ENCODE measurements around the gene BID. TPM values are rescaled to one million over a fixed set of nuclear protein-coding genes. Genes with fewer than 3 reads are reported as not detected.

The BID gene
- total RNA-seq, 1 donor from 2014 or later, result 33.6 TPM

DNA sequence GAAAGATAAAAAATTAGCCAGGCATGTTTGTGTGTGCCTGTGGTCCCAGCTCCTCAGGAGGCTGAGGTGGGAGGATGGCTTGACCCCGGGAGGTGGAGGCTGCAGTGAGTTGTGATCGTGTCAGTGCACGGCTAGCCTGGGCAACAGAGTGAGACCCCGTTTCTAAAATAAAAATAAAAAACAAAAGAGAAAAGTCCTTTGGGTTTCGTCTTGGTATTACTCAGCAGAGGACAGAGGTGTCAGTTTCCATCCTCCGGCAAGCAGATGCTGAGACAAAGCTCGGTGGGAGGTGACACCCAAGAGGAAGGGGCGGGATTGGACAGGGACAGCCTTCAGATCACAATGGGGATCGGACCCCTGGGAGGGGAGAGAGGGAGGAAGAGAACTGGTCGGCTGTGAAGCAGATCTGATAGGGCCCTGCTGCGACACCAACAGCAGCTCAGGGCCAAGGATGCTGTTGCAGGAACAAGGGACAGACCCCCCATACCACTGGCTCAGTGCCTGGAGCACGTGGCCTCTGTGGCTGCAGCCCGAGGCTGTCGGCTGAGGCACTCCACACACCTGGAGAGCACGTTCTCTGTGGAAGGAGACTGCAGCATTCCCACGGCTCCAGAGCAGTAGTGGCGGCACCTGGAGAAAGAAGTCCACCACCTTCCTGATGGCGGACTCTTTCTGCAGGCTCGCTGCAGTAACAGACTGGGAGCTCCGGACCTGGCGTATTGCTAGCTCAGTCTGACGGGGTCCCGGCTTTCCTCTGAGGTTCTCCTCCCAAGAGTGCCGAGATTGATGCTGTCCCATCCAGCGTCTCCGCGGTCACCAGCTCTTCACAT, 5.2 kb upstream of the BID start:
- no peak for TF ChIP-seq CTCF (conservative IDR thresholded peaks at IDR 0.05; ENCODE audit: low read depth, low read length)

DNA sequence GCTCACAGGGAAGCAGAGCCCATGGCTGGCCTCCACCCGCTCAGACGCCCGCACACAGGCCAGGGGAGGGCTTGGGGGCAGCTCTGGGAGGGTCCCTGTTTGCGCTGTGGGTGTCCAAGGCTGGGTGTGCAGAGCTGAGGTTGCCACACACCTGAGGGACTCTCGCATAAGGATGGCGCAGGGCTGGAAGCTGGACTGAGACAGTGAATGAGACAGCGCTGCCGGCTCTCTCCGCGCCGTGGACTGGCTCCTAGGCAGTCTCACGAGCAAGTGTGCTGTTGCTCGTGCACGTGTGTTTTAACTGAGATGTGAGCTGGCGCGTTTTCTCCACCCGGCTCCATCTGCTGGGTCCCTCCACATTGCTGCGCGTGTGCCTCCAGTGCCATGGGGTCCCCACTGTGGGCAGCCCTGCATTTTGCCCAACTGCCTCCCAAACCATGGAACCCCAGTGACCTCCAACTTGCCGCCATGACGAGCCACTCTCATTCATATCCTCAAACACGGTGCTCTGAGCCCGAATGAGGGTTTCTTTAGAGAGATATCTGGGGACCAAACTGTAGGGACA, 4.2 kb upstream of the BID start:
- DNase-seq (ENCODE audit: low read depth), result no peak
- no peak overlapping the region for H3K4me3 ChIP-seq (ENCODE audit: low read depth, low read length)
- no peak for TF ChIP-seq CTCF (conservative IDR thresholded peaks at IDR 0.05; ENCODE audit: low read depth, low read length)

More for the DNA sequence above, 5.2 kb upstream of the BID start:
- H3K4me3 ChIP-seq (ENCODE audit: low read depth, low read length), result no peak overlapping the region
- no peak for DNase-seq (ENCODE audit: low read depth)

DNA sequence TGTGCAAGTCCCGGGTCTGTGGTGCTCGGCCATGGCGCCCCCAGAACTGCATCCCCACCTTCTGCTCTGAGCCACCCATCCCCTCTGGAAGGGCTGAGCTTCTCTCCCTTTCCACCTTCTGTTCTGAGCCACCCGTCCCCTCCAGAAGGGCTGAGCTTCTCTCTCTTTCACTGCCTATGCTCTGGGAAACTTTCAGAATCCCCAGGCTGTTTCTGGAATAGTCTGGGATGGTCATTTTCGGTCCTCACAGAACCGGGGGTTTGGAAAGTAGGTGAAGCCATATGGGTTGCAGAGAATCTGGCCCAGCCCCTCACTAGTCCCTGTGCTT, 3.4 kb upstream of the BID start:
- DNase-seq (ENCODE audit: low read depth), result no peak
- TF ChIP-seq CTCF (conservative IDR thresholded peaks at IDR 0.05; ENCODE audit: low read depth, low read length), result no peak
- no peak overlapping the region for H3K4me3 ChIP-seq (ENCODE audit: low read depth, low read length)

GRCh38 chr22:17777005-17777716, 2.9 kb upstream of the BID start:
- no peak for TF ChIP-seq CTCF (conservative IDR thresholded peaks at IDR 0.05; ENCODE audit: low read depth, low read length)
- no peak overlapping the region for H3K4me3 ChIP-seq (ENCODE audit: low read depth, low read length)
- DNase-seq (ENCODE audit: low read depth), result no peak

GRCh38 chr22:17775781-17776465, 1.7 kb upstream of the BID start:
- no peak overlapping the region for H3K4me3 ChIP-seq (ENCODE audit: low read depth, low read length)
- no peak for DNase-seq (ENCODE audit: low read depth)
- TF ChIP-seq CTCF (conservative IDR thresholded peaks at IDR 0.05; ENCODE audit: low read depth, low read length), result no peak

DNA sequence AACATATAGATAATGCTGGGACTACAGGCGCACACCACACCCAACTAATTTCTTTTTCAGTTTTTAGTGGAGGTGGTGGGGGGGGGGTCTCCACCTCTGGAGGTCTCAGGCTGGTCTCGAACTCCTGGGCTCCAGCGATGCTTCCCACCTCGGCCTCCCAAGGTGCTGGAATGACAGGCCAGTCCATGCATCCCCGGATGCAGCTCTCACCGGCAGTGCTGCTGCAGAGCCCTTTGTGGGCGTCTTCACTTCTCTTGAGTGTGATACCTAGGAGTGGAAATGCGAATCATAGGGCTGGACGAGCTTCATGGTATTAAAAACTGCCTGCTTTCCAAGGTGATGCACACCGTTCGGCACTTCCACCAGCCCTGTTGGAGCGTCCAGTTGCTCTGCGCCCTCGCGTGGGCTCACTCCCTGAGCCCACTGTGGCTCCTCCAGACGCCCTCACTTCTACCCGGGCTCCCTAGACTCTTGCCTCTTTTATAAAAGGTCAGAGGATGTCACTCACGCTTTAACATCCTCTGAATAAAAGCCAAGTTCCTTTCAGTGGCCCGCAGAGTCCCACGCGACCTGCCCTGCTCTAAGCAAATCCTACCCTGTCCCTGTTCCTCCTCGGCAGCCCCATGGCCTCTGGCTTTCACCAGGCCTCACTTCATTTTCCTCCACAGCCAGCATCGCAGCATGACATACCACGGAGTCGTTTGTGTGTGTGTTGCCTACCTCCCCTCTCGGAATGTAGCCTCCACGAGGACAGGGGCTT, 837 bp upstream of the BID start:
- H3K4me3 ChIP-seq (ENCODE audit: low read depth, low read length), result no peak overlapping the region
- no peak for TF ChIP-seq CTCF (conservative IDR thresholded peaks at IDR 0.05; ENCODE audit: low read depth, low read length)
- no peak for DNase-seq (ENCODE audit: low read depth)
